Measurements from ENCODE around the gene DDA1. TPM values are rescaled to one million over a fixed set of nuclear protein-coding genes. Genes with fewer than 3 reads are reported as not detected.
A peak's percentile ranks its signal among the peaks of the same experiment; 100 is the strongest.

Gene DDA1
- total and polyA plus RNA-seq, 9 of the 15 experiments (the other 6 are each of a cell fraction or from before 2014, with no cell fraction given), result 1.4 to 83.8 (median 33.8) TPM

GRCh38 chr19:17292301-17293074 is 16.9 kb upstream of the DDA1 start (continued):
- TF ChIP-seq MGA (IDR thresholded peaks at IDR 0.05), result no peak; the same call in 1 of the 2 replicates
- no peak for TF ChIP-seq CGGBP1 (CRISPR knock-in tag; IDR thresholded peaks at IDR 0.05)
- 0 out of 2 replicates have a peak, but pooled peaks have one; percentile 38 for TF ChIP-seq CBFB (CRISPR knock-in tag; IDR thresholded peaks at IDR 0.05)
- TF ChIP-seq ZNF239 (CRISPR knock-in tag; IDR thresholded peaks at IDR 0.05), result no peak
- TF ChIP-seq RAD21 (CRISPR knock-in tag; conservative IDR thresholded peaks at IDR 0.05 in 1 of 2, IDR thresholded peaks at IDR 0.05 in 1 of 2), result peak; percentile 64 to 87
- TF ChIP-seq ZNF583 (CRISPR knock-in tag; IDR thresholded peaks at IDR 0.05), result no peak
- TF ChIP-seq ZNF12 (CRISPR knock-in tag; IDR thresholded peaks at IDR 0.05), result no peak
- TF ChIP-seq ZNF830 (CRISPR knock-in tag; IDR thresholded peaks at IDR 0.05), result no peak
- TF ChIP-seq NCOA6 (IDR thresholded peaks at IDR 0.05), result no peak
- no peak for TF ChIP-seq XRCC5 (IDR thresholded peaks at IDR 0.05; ENCODE audit: low read depth, low read length)
- TF ChIP-seq RUNX1 (IDR thresholded peaks at IDR 0.05; ENCODE audit: low read depth), result no peak; the same call in 1 of the 2 replicates
- TF ChIP-seq RFX7 (CRISPR knock-in tag; IDR thresholded peaks at IDR 0.05), result no peak
- no peak for TF ChIP-seq HDAC8 (tag; IDR thresholded peaks at IDR 0.05)
- TF ChIP-seq CBX8 (IDR thresholded peaks at IDR 0.05; ENCODE audit: borderline replicate concordance, extremely low read depth, low read depth, low read length, poor library complexity, severe bottlenecking), result no peak
- TF ChIP-seq ETS1 (conservative IDR thresholded peaks at IDR 0.05; ENCODE audit: control insufficient read depth, low read depth, low read length), result 0 out of 2 replicates have a peak, but pooled peaks have one; percentile 52

All from K562 (cell line).